ENCODE measurements around the gene RECQL5. TPM values are rescaled to one million over a fixed set of nuclear protein-coding genes. Genes with fewer than 3 reads are reported as not detected.

Gene RECQL5
- total RNA-seq, 4 donors from 2014 or later, result 26.3 to 85.0 (median 44.1) TPM

- Histone ChIP-seq H3K4me3 (no peak overlapping the region), H3K4me1 (peaks cover 0 to 5% (median 2%) of the 10 kb centered on the region in 4 donors), H3K36me3 (peaks cover 0 to 94% (median 0%) of the 10 kb centered on the region in 3 donors), H3K27me3 (no peaks in the 10 kb centered on the region), H3K9me3 (no peaks in the 10 kb centered on the region), H3K27ac (peak overlapping the region in 1 of 4 donors; percentile 30)
- DNase-seq, result no peak
- no peak for TF ChIP-seq POLR2A (IDR thresholded peaks at IDR 0.05)
- no peak for TF ChIP-seq CTCF (IDR thresholded peaks at IDR 0.05)
Measured at GRCh38 chr17:75622076-75622475, 44.9 kb downstream of the RECQL5 start.

- Histone ChIP-seq H3K4me3 (no peak overlapping the region), H3K27me3 (no peaks in the 10 kb centered on the region), H3K27ac (peak overlapping the region in 1 of 4 donors; percentile 98), H3K4me1 (peaks cover 0 to 11% (median 3%) of the 10 kb centered on the region in 4 donors), H3K36me3 (peaks cover 0 to 93% (median 0%) of the 10 kb centered on the region in 3 donors), H3K9me3 (no peaks in the 10 kb centered on the region)
- no peak for DNase-seq
- TF ChIP-seq POLR2A (IDR thresholded peaks at IDR 0.05) (no peak), CTCF (IDR thresholded peaks at IDR 0.05) (no peak)
Measured at GRCh38 chr17:75621489-75621888, 45.5 kb downstream of the RECQL5 start.

- TF ChIP-seq CTCF (IDR thresholded peaks at IDR 0.05) (peak in 3 of 6 experiments; percentile 15 to 34 (median 15)), POLR2A (IDR thresholded peaks at IDR 0.05) (no peak)
- Histone ChIP-seq H3K36me3 (peaks cover 0 to 93% (median 0%) of the 10 kb centered on the region in 3 donors), H3K27ac (peak overlapping the region in 1 of 4 donors; percentile 98)
Measured at GRCh38 chr17:75619506-75620431, 47.2 kb downstream of the RECQL5 start.

GRCh38 chr17:75617675-75618074 lies 49.3 kb downstream of the RECQL5 start:
- peak overlapping the region in 3 of 4 donors; percentile 79 to 98 (median 92) for H3K27ac ChIP-seq

More at GRCh38 chr17:75619506-75620431, 47.2 kb downstream of the RECQL5 start:
- H3K4me1 ChIP-seq, result peaks cover 0 to 28% (median 3%) of the 10 kb centered on the region in 4 donors
- no peak for DNase-seq
- no peaks in the 10 kb centered on the region for H3K27me3 ChIP-seq
- no peaks in the 10 kb centered on the region for H3K9me3 ChIP-seq
- H3K4me3 ChIP-seq, result no peak overlapping the region

GRCh38 chr17:75617218-75617617 lies 49.7 kb downstream of the RECQL5 start:
- Histone ChIP-seq H3K36me3 (peaks cover 0 to 94% (median 0%) of the 10 kb centered on the region in 3 donors), H3K27ac (peak overlapping the region in 3 of 4 donors; percentile 79 to 98 (median 92)), H3K9me3 (no peaks in the 10 kb centered on the region), H3K4me3 (peak overlapping the region in 2 of 4 donors; percentile 22 to 32), H3K27me3 (no peaks in the 10 kb centered on the region), H3K4me1 (peaks cover 0 to 50% (median 3%) of the 10 kb centered on the region in 4 donors)
- DNase-seq, result peak in 2 of 3 donors; percentile 91 to 93
- TF ChIP-seq POLR2A (IDR thresholded peaks at IDR 0.05) (peak; percentile 74 to 94), CTCF (IDR thresholded peaks at IDR 0.05) (no peak)

More at GRCh38 chr17:75617675-75618074, 49.3 kb downstream of the RECQL5 start:
- no peaks in the 10 kb centered on the region for H3K9me3 ChIP-seq
- no peak for TF ChIP-seq CTCF (IDR thresholded peaks at IDR 0.05)
- no peak for TF ChIP-seq POLR2A (IDR thresholded peaks at IDR 0.05)
- H3K27me3 ChIP-seq, result no peaks in the 10 kb centered on the region
- peaks cover 0 to 95% (median 0%) of the 10 kb centered on the region in 3 donors for H3K36me3 ChIP-seq
- peak overlapping the region in 2 of 4 donors; percentile 22 to 32 for H3K4me3 ChIP-seq
- H3K4me1 ChIP-seq, result peaks cover 0 to 46% (median 3%) of the 10 kb centered on the region in 4 donors
- DNase-seq, result no peak
